AG04450 (cell line): ENCODE results near the gene TP53I3. TPM values are rescaled to one million over a fixed set of nuclear protein-coding genes. Genes with fewer than 3 reads are reported as not detected.

ENCODE experiments used
- CTCF ChIA-PET: fragments of 300-600, 350-600 bp; formaldehyde crosslinking; extraction: SDS; loops from one replicate; lab custom pipeline; 2022; ENCODE audit warnings: antibody characterized with exemption, inconsistent platforms; lab: Charles Lee
- POLR2A ChIA-PET: fragments of 350-600 bp; formaldehyde crosslinking; extraction: SDS; loops from one replicate; lab custom pipeline; 2021; ENCODE audit warnings: antibody characterized with exemption, inconsistent platforms; lab: Yijun Ruan, JAX
- DNase-seq: peaks from one replicate; pipeline ENCODE4 v3.0.0-alpha.2; 2011; ENCODE audit warnings: low read depth, low spot score
- H3K27ac ChIP-seq: one replicate; pipeline ENCODE4 v1.5.1; 2012; ENCODE audit warnings: low read depth, low read length, control low read depth
- H3K27me3 ChIP-seq: one replicate; pipeline ENCODE4 v1.6.0; 2012; ENCODE audit warnings: low read length; ENCODE audit not compliant: control insufficient read depth, insufficient read depth
- H3K4me3 ChIP-seq: 2 replicates; pipeline ENCODE4 v1.5.1; 2011; ENCODE audit warnings: mild to moderate bottlenecking, low read depth, low read length, control low read depth
- H3K9me3 ChIP-seq: 2 replicates; pipeline ENCODE4 v1.5.1; 2012; ENCODE audit warnings: low read length; ENCODE audit not compliant: control insufficient read depth, insufficient read depth
- CTCF ChIP-seq: IDR thresholded peaks from 2 replicates; pipeline ENCODE4 v1.5.1; 2011; ENCODE audit warnings: low read depth, low read length, control low read depth, inconsistent platforms
- polyA minus RNA-seq: library from RNA; depleted of rRNA, polyadenylated mRNA; stranded (reverse); fragments of >200 nt; gene quantifications from 2 replicates; pipeline ENCODE4 v1.2.3, GENCODE V29; 2011; rRNA and poly(A)+ RNA removed
- polyA plus RNA-seq: library from polyadenylated mRNA; depleted of rRNA; stranded (reverse); fragments of >200 nt; gene quantifications from 2 replicates; pipeline ENCODE4 v1.2.3, GENCODE V29; 2011; rRNA removed

The TP53I3 gene
- polyA plus RNA-seq: 44.6 and 55.2 TPM in 2 replicates
- 30.9 and 46.0 TPM in 2 replicates for polyA minus RNA-seq

GRCh38 chr2:24084386-24085199 is at the start of gene TP53I3:
Gene TP53I3, minus strand, starts transcription at chr2:24084834. Its CDS starts 508 bp downstream, at chr2:24084326.
- H3K9me3 ChIP-seq: no peaks in the 10 kb centered on the region
- ChIA-PET CTCF (interaction anchor here (0.5 to 3.1 kb wide), 30 partner anchors 8 to 264 kb away, joined by 3 to 47 read pairs (median 6); partner anchors contain the start of genes ATAD2B, SF3B6 and WDCP), POLR2A (interaction anchor here (0.6 to 2.4 kb wide), 11 partner anchors 8 to 260 kb away, joined by 3 to 16 read pairs (median 6); partner anchors contain the start of genes ATAD2B, FAM228B, FKBP1B and PFN4)
- TF ChIP-seq CTCF: peak; percentile 76
- peak within 1 kb of the TSS; percentile 94 for H3K27ac ChIP-seq
- peak; percentile 74 for DNase-seq
- H3K27me3 ChIP-seq: no peaks in the 10 kb centered on the region
- peak within 1 kb of the TSS; percentile 73 for H3K4me3 ChIP-seq

GRCh38 chr2:24132543-24132942 is 47.9 kb upstream of the TP53I3 start:
- no peak for DNase-seq
- H3K9me3 ChIP-seq: no peaks in the 10 kb centered on the region
- H3K27me3 ChIP-seq: no peaks in the 10 kb centered on the region
- CTCF ChIA-PET: no interaction called here
- H3K27ac ChIP-seq: no peak overlapping the region
- H3K4me3 ChIP-seq: no peak overlapping the region
- TF ChIP-seq CTCF: no peak
- POLR2A ChIA-PET: no interaction called here

- Histone ChIP-seq H3K27ac (no peak overlapping the region), H3K27me3 (no peaks in the 10 kb centered on the region), H3K9me3 (no peaks in the 10 kb centered on the region), H3K4me3 (no peak overlapping the region)
- TF ChIP-seq CTCF: no peak
- DNase-seq: no peak
- ChIA-PET POLR2A (no interaction called here), CTCF (no interaction called here)
Measured at GRCh38 chr2:24125956-24126355, 41.3 kb upstream of the TP53I3 start.

- H3K9me3 ChIP-seq: no peaks in the 10 kb centered on the region
- H3K4me3 ChIP-seq: peak overlapping the region; percentile 82
- ChIA-PET CTCF (interaction anchor here (1.3 kb wide), 1 partner anchor 40 kb away, joined by 6 read pairs; the partner anchor contains the start of gene TP53I3), POLR2A (interaction anchor here (1.0 to 1.9 kb wide), 4 partner anchors 16 to 197 kb away, joined by 3 to 6 read pairs (median 4); partner anchors contain the start of genes ATAD2B and TP53I3)
- DNase-seq: no peak
- TF ChIP-seq CTCF: no peak
- H3K27me3 ChIP-seq: no peaks in the 10 kb centered on the region
- H3K27ac ChIP-seq: peak overlapping the region; percentile 59
Measured at GRCh38 chr2:24123922-24124580, 39.4 kb upstream of the TP53I3 start.
